Measurements from ENCODE around the gene STX19. TPM values are rescaled to one million over a fixed set of nuclear protein-coding genes. Genes with fewer than 3 reads are reported as not detected.

STX19 gene
- total and polyA plus RNA-seq, 2 donors (not counting 3 experiments of a cell fraction or from before 2014, with no cell fraction given): not detected

DNA sequence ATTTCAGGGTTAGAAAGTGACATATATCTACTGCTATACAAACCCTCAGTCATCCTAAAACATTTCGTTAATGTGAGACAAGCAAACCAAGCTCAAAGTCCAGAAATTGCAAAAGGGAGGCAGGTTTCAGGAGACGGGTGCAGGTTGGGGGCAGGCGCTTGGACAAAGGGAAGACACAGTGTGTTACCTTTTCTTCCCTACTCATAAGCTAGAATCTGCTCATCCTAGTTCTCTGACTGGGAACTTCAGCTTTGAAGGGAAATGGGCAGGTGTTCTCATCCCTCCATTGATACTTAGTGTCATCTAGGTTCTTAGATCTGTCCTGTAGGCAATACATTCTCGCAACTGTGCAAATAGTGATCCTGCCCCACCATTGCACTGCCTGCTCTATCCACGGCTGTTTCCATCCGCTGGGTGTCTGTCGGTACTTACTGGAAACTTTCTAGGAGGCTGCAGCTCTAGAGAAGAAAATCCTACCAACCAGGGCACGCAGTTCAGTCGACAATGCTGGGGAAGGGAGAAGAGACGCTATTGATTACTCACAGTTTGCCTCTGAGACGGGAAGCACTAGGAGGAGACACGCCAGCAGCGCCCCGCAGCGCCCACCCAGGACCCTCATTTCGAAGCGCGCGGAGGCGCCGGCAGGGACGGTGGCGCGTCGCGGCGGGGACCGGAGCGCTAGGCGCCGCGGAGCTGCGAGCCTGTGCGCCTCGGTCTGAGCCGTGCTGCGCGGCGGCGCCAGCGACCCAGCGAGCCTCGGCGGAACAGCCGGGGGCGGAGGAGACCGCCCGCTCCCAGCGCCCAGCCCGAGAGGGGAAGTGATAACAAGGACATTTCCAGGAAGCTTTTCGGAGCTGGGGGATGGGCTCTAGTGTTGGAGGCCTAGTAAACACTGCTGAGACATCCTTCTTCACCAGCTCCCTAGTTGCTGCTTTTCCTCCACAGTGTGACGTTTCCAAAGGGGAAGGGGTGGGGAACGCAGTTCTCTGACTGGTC is 55.0 kb downstream of the STX19 start, which contains the start of gene PROS1:
Gene PROS1, minus strand, starts transcription at position 766 of the 996 bp plus-strand sequence. Its CDS starts 147 bp downstream, at position 619.
- peak; percentile 84 for FAIRE-seq
- TSS peak; percentile 40 for BruUV-seq (replicated peaks)
- POLR2A ChIA-PET: interaction anchor here (1.1 kb wide), 1 partner anchor 90 kb away, joined by 4 read pairs; the partner anchor contains the start of genes DHFR2 and NSUN3

DNA sequence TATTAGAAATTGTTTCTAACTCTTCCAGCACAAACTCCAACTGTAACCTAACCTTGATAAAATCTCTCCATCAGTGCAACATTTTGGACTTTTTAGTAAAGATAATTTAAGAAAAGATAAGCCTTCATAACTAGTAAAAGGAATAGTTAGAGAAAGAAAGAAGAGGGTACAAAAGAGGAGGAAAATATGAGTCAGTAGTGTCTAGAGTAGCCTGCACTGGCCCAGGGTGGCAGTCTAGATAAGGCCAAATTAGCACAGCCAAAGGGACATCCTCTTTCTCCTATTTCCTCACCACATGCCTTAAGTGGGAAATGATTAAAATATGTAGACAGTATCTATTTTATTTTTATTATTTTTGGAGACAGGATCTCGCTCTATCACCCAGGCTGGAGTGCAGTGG is 58.4 kb downstream of the STX19 start:
- no peaks in the 10 kb centered on the region for H4K20me1 ChIP-seq (replicated peaks; ENCODE audit: control insufficient read depth, extremely low read depth, insufficient read depth, low read length)
- H3K9me1 ChIP-seq (replicated peaks; ENCODE audit: control insufficient read depth, extremely low read depth, insufficient read depth, low read length): no peaks in the 10 kb centered on the region
- H3K9ac ChIP-seq (replicated peaks; ENCODE audit: extremely low read depth, insufficient read depth, low read length): no peak overlapping the region
- no peaks in the 10 kb centered on the region for H3K27me3 ChIP-seq (ENCODE audit: control insufficient read depth in 2 of 2, insufficient read depth in 2 of 2, low read length in 2 of 2)
- H3K79me2 ChIP-seq (ENCODE audit: control insufficient read depth, insufficient read depth, low read length): no peaks in the 10 kb centered on the region
- no peak for DNase-seq (ENCODE audit: low read depth, low spot score)
- no peak overlapping the region for H3K27ac ChIP-seq (ENCODE audit: insufficient read depth, low read depth, low read length)
- H3K9me3 ChIP-seq (replicated peaks; ENCODE audit: control insufficient read depth, insufficient read depth, low read length): no peaks in the 10 kb centered on the region
- H3K4me1 ChIP-seq (ENCODE audit: control insufficient read depth, extremely low read depth, insufficient read depth, low read length): peaks cover 7% of the 10 kb centered on the region
- FAIRE-seq: no peak
- BruUV-seq (replicated peaks): no TSS peak
- H2AFZ ChIP-seq (ENCODE audit: low read depth, low read length): no peak overlapping the region
- no peaks in the 10 kb centered on the region for H3K36me3 ChIP-seq (ENCODE audit: control insufficient read depth in 2 of 2, extremely low read depth in 1 of 2, insufficient read depth in 2 of 2, low read length in 2 of 2)
- ChIA-PET CTCF (no interaction called here), POLR2A (no interaction called here)
- no peak overlapping the region for H3K4me2 ChIP-seq (ENCODE audit: insufficient read depth, low read length)
- H3K4me3 ChIP-seq (replicated peaks in 1 of 3; ENCODE audit: insufficient read depth in 1 of 3, low read depth in 1 of 3, low read length in 3 of 3): no peak overlapping the region
- intact Hi-C loops (cut with micrococcal nuclease) (no loop called here), dilution Hi-C loops (cut with MboI; ENCODE audit: extremely low pct_ligation_motif_present, low sequenced_read_pairs) (no loop called here)
- no peak for TF ChIP-seq FOS (IDR thresholded peaks at IDR 0.05; ENCODE audit: borderline replicate concordance, insufficient read depth, low read length)

More for the DNA sequence above, 55.0 kb downstream of the STX19 start, which contains the start of gene PROS1:
- dilution Hi-C loops (cut with MboI; ENCODE audit: extremely low pct_ligation_motif_present, low sequenced_read_pairs): no loop called here
- peak within 1 kb of the TSS; percentile 51 to 82 (median 53) for H3K4me3 ChIP-seq (replicated peaks in 1 of 3; ENCODE audit: insufficient read depth in 1 of 3, low read depth in 1 of 3, low read length in 3 of 3)
- H3K27ac ChIP-seq (ENCODE audit: insufficient read depth, low read depth, low read length): peak within 1 kb of the TSS; percentile 66
- TF ChIP-seq POLR2A (IDR thresholded peaks at IDR 0.05; ENCODE audit: low read depth, low read length) (peak; percentile 65), JUN (IDR thresholded peaks at IDR 0.05; ENCODE audit: borderline replicate concordance, insufficient read depth, insufficient read length, low read depth) (no peak), POLR2AphosphoS5 (IDR thresholded peaks at IDR 0.05; ENCODE audit: insufficient read depth, low read depth, low read length) (peak; percentile 45)
- TF ChIP-seq, protein P1, sequence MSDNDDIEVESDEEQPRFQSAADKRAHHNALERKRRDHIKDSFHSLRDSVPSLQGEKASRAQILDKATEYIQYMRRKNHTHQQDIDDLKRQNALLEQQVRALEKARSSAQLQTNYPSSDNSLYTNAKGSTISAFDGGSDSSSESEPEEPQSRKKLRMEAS (IDR thresholded peaks at IDR 0.05; ENCODE audit: insufficient read depth, insufficient read length): no peak
- no peaks in the 10 kb centered on the region for H4K20me1 ChIP-seq (replicated peaks; ENCODE audit: control insufficient read depth, extremely low read depth, insufficient read depth, low read length)
- H3K27me3 ChIP-seq (ENCODE audit: control insufficient read depth in 2 of 2, insufficient read depth in 2 of 2, low read length in 2 of 2): peaks cover 5 to 11% of the 10 kb centered on the region in 2 experiments
- no peaks in the 10 kb centered on the region for H3K36me3 ChIP-seq (ENCODE audit: control insufficient read depth in 2 of 2, extremely low read depth in 1 of 2, insufficient read depth in 2 of 2, low read length in 2 of 2)
- no peaks in the 10 kb centered on the region for H3K9me1 ChIP-seq (replicated peaks; ENCODE audit: control insufficient read depth, extremely low read depth, insufficient read depth, low read length)
- intact Hi-C loops (cut with micrococcal nuclease): loop anchor here (2.0 kb wide), 1 partner anchor 89 kb away; the partner anchor contains the start of genes DHFR2 and NSUN3
- peak; percentile 81 for DNase-seq (ENCODE audit: low read depth, low spot score)
- peak within 1 kb of the TSS; percentile 65 for H3K9ac ChIP-seq (replicated peaks; ENCODE audit: extremely low read depth, insufficient read depth, low read length)
- peak within 1 kb of the TSS; percentile 96 for H3K4me2 ChIP-seq (ENCODE audit: insufficient read depth, low read length)
- H3K79me2 ChIP-seq (ENCODE audit: control insufficient read depth, insufficient read depth, low read length): no peaks in the 10 kb centered on the region
- peak within 1 kb of the TSS; percentile 100 for H2AFZ ChIP-seq (ENCODE audit: low read depth, low read length)
- H3K9me3 ChIP-seq (replicated peaks; ENCODE audit: control insufficient read depth, insufficient read depth, low read length): no peaks in the 10 kb centered on the region
- peaks cover 7% of the 10 kb centered on the region for H3K4me1 ChIP-seq (ENCODE audit: control insufficient read depth, extremely low read depth, insufficient read depth, low read length)
- CTCF ChIA-PET: interaction anchor here (0.6 to 1.8 kb wide), 9 partner anchors 8 to 96 kb away, joined by 3 to 9 read pairs (median 3); partner anchors contain the start of genes DHFR2 and NSUN3
